Neuronal stem cell (in vitro differentiated cells): ENCODE data around the gene PIGK.

Source experiments
- DNase-seq: peaks from one replicate; pipeline ENCODE4 v3.0.0-alpha.2; 2013; ENCODE audit warnings: low spot score
- H2AFZ ChIP-seq: one replicate; pipeline ENCODE4 v1.6.1; 2013; ENCODE audit warnings: mild to moderate bottlenecking, low read length, inconsistent platforms
- H2AK5ac ChIP-seq: 2 replicates; pipeline ENCODE4 v1.6.1; 2013; ENCODE audit warnings: low read depth, mild to moderate bottlenecking, inconsistent platforms, low read length, moderate library complexity, mixed read lengths
- H2BK120ac ChIP-seq: 2 replicates; pipeline ENCODE4 v1.6.1; 2013; ENCODE audit warnings: low read depth, mild to moderate bottlenecking, inconsistent platforms, low read length, moderate library complexity, mixed read lengths
- H2BK12ac ChIP-seq: one replicate; pipeline ENCODE4 v1.6.1; 2013; ENCODE audit warnings: low read length, inconsistent platforms
- H2BK15ac ChIP-seq: 2 replicates; pipeline ENCODE4 v1.6.1; 2013; ENCODE audit warnings: mild to moderate bottlenecking, low read length, inconsistent platforms, mixed read lengths
- H2BK5ac ChIP-seq: one replicate; pipeline ENCODE4 v1.6.1; 2013; ENCODE audit warnings: inconsistent platforms, mild to moderate bottlenecking, low read length, moderate library complexity
- H3K14ac ChIP-seq: one replicate; pipeline ENCODE4 v1.6.1; 2013; ENCODE audit warnings: low read length, inconsistent platforms
- H3K18ac ChIP-seq: 2 replicates; pipeline ENCODE4 v1.6.1; 2013; ENCODE audit warnings: low read length, inconsistent platforms
- H3K23ac ChIP-seq: 2 replicates; pipeline ENCODE4 v1.6.1; 2013; ENCODE audit warnings: low read depth, mild to moderate bottlenecking, mixed read lengths, low read length, inconsistent platforms; ENCODE audit not compliant: poor library complexity
- H3K27ac ChIP-seq: replicated peaks from 3 replicates; pipeline ENCODE4 v1.5.1; 2013; ENCODE audit warnings: low read length, inconsistent platforms
- H3K27me3 ChIP-seq, 3 experiments: 2 replicates each; pipeline ENCODE4 v1.6.1; 2013; ENCODE audit warnings: low read length in 3 of 3, mild to moderate bottlenecking in 2 of 3, inconsistent platforms in 1 of 3, low read depth in 1 of 3, mixed read lengths in 1 of 3, moderate library complexity in 1 of 3; ENCODE audit not compliant: control insufficient read depth in 3 of 3, insufficient read depth in 3 of 3
- H3K36me3 ChIP-seq, 2 donors: replicated peaks in 1 of 2; 2 replicates each; pipeline ENCODE4 v1.6.1; 2013; ENCODE audit warnings: low read length in 2 of 2; ENCODE audit not compliant: control insufficient read depth in 2 of 2, insufficient read depth in 2 of 2
- H3K4ac ChIP-seq: 2 replicates; pipeline ENCODE4 v1.6.1; 2013; ENCODE audit warnings: inconsistent platforms, mild to moderate bottlenecking, low read length, moderate library complexity
- H3K4me1 ChIP-seq, 2 donors: 1 replicate in 1 of 2; 2 replicates in 1 of 2; pipeline ENCODE4 v1.6.1; 2013; ENCODE audit warnings: low read length in 2 of 2, low read depth in 1 of 2; ENCODE audit not compliant: control insufficient read depth in 2 of 2, insufficient read depth in 1 of 2
- H3K4me2 ChIP-seq: one replicate; pipeline ENCODE4 v1.6.1; 2013; ENCODE audit warnings: mild to moderate bottlenecking, low read length, inconsistent platforms; ENCODE audit not compliant: insufficient read depth, poor library complexity, severe bottlenecking
- H3K4me3 ChIP-seq, 2 donors: 2 replicates each; pipeline ENCODE4 v1.5.1; 2013; ENCODE audit warnings: low read length in 2 of 2, mild to moderate bottlenecking in 2 of 2, inconsistent platforms in 1 of 2, moderate library complexity in 1 of 2
- H3K79me1 ChIP-seq: one replicate; pipeline ENCODE4 v1.6.1; 2013; ENCODE audit warnings: low read depth, mild to moderate bottlenecking, inconsistent platforms, low read length, moderate library complexity
- H3K9ac ChIP-seq: one replicate; pipeline ENCODE4 v1.6.1; 2013; ENCODE audit warnings: mild to moderate bottlenecking, low read depth, low read length, inconsistent platforms; ENCODE audit not compliant: poor library complexity
- H3K9me3 ChIP-seq, 2 donors: replicated peaks in 1 of 2; 2 replicates each; pipeline versions ENCODE3 to v1.6.1; 2013; ENCODE audit warnings: low read length in 2 of 2, mild to moderate bottlenecking in 2 of 2, inconsistent platforms in 1 of 2, low read depth in 1 of 2, mixed read lengths in 1 of 2, moderate library complexity in 1 of 2; ENCODE audit not compliant: control insufficient read depth in 2 of 2, insufficient read depth in 1 of 2
- H4K8ac ChIP-seq: one replicate; pipeline ENCODE4 v1.6.1; 2013; ENCODE audit warnings: low read depth, mild to moderate bottlenecking, inconsistent platforms, low read length, moderate library complexity
- H4K91ac ChIP-seq: one replicate; pipeline ENCODE4 v1.6.1; 2013; ENCODE audit warnings: low read length, low read depth, mild to moderate bottlenecking, inconsistent platforms; ENCODE audit not compliant: poor library complexity
- WGBS, 2 donors: extraction: QIAGEN DNeasy Blood & Tissue Kit; methylation state at CpG; one replicate each; pipeline ENCODE4 v1.1.7; 2013; ENCODE audit warnings: missing lambda C conversion rate in 2 of 2, mixed read lengths in 1 of 2; ENCODE audit not compliant: insufficient read length in 2 of 2, insufficient replicate concordance in 1 of 2; ENCODE audit errors: extremely low coverage in 2 of 2; 5-methylcytosine and 5-hydroxymethylcytosine counted together

PIGK gene

DNA sequence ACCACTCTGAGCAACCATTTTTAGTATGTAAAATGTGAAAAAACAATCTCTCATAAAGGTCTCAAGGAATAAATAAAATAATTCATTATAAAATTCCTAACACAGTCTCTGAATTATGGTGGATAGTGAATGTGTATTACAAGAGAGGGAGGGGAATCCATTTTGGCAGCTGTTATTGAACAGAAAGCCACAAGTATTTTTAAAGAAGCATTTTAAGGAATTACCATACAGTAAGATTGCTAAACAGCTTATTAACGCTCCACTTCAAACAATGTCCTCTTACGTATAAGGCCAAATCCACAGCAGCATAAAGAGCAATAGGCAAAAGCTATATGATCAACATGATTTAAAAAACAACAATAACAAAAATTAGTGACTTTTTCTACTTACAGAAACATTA, 18.4 kb downstream of the PIGK start:
- Histone ChIP-seq H3K18ac (no peak overlapping the region), H2BK5ac (no peak overlapping the region), H3K4me3 (no peak overlapping the region), H3K79me1 (no peaks in the 10 kb centered on the region), H2BK15ac (no peak overlapping the region), H3K4me1 (no peaks in the 10 kb centered on the region), H3K4me2 (no peak overlapping the region), H3K27me3 (no peaks in the 10 kb centered on the region), H4K91ac (no peak overlapping the region), H2BK120ac (no peak overlapping the region), H3K23ac (no peak overlapping the region), H3K14ac (no peak overlapping the region), H4K8ac (no peak overlapping the region), H2BK12ac (no peak overlapping the region), H3K9ac (no peak overlapping the region), H3K27ac (no peak overlapping the region), H3K9me3 (peaks cover 2 to 5% of the 10 kb centered on the region in 2 donors), H2AK5ac (no peak overlapping the region), H3K4ac (no peak overlapping the region), H2AFZ (no peak overlapping the region), H3K36me3 (no peaks in the 10 kb centered on the region)
- DNase-seq = no peak
- no CpG with 5 or more reads among the region's 2 CpGs for WGBS, 2 donors

GRCh38 chr1:77200293-77200692, 18.9 kb downstream of the PIGK start:
- no peak overlapping the region for H3K4ac ChIP-seq
- H3K18ac ChIP-seq = no peak overlapping the region
- no peaks in the 10 kb centered on the region for H3K79me1 ChIP-seq
- H2AFZ ChIP-seq = no peak overlapping the region
- no peak overlapping the region for H3K14ac ChIP-seq
- H2BK15ac ChIP-seq = no peak overlapping the region
- no peak overlapping the region for H3K4me2 ChIP-seq
- no peak overlapping the region for H2AK5ac ChIP-seq
- no peak overlapping the region for H3K9ac ChIP-seq
- H3K4me1 ChIP-seq = no peaks in the 10 kb centered on the region
- H3K36me3 ChIP-seq = no peaks in the 10 kb centered on the region
- H3K4me3 ChIP-seq = no peak overlapping the region
- no peak overlapping the region for H4K91ac ChIP-seq
- no peak overlapping the region for H2BK5ac ChIP-seq
- H2BK12ac ChIP-seq = no peak overlapping the region
- H3K27me3 ChIP-seq = no peaks in the 10 kb centered on the region
- no peak overlapping the region for H4K8ac ChIP-seq
- H2BK120ac ChIP-seq = no peak overlapping the region
- no peak overlapping the region for H3K23ac ChIP-seq
- H3K27ac ChIP-seq = no peak overlapping the region
- DNase-seq = no peak
- H3K9me3 ChIP-seq = peaks cover 2 to 3% of the 10 kb centered on the region in 2 donors

GRCh38 chr1:77197351-77197750, 21.9 kb downstream of the PIGK start:
- Histone ChIP-seq H2BK15ac (no peak overlapping the region), H3K18ac (no peak overlapping the region), H4K8ac (no peak overlapping the region), H2AFZ (no peak overlapping the region), H3K27me3 (no peaks in the 10 kb centered on the region), H3K36me3 (no peaks in the 10 kb centered on the region), H2AK5ac (no peak overlapping the region), H2BK5ac (no peak overlapping the region), H3K4me3 (no peak overlapping the region), H2BK120ac (no peak overlapping the region), H3K9me3 (no peaks in the 10 kb centered on the region), H3K9ac (no peak overlapping the region), H3K14ac (no peak overlapping the region), H3K4me2 (no peak overlapping the region), H3K79me1 (no peaks in the 10 kb centered on the region), H2BK12ac (no peak overlapping the region), H3K23ac (no peak overlapping the region), H3K4me1 (no peaks in the 10 kb centered on the region), H3K4ac (no peak overlapping the region), H3K27ac (no peak overlapping the region), H4K91ac (no peak overlapping the region)
- no CpG with 5 or more reads among the region's 3 CpGs for WGBS, 2 donors
- DNase-seq = no peak

DNA sequence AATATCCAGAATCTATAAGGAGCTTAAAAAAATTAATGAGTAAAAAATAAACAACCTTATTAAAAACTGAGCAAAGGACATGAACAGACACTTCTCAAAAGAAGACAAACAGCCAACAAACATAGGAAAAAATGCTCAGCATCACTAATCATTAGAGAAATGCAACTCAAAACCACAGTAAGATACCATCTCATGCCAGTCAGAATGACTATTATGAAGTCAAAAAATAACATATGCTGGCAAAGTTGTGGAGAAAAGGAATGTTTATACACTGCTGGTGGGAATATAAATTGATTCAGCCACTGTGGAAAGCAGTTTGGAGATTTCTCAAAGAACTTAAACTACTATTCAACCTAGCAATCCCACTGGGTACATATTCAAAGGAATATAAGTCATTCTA, 25.3 kb downstream of the PIGK start:
- Histone ChIP-seq H3K4me3 (no peak overlapping the region), H3K18ac (no peak overlapping the region), H3K14ac (no peak overlapping the region), H2BK5ac (no peak overlapping the region), H2BK12ac (no peak overlapping the region), H3K27me3 (no peaks in the 10 kb centered on the region), H4K91ac (no peak overlapping the region), H4K8ac (no peak overlapping the region), H3K4ac (no peak overlapping the region), H3K9ac (no peak overlapping the region), H3K23ac (no peak overlapping the region), H3K9me3 (no peaks in the 10 kb centered on the region), H2BK120ac (no peak overlapping the region), H3K27ac (no peak overlapping the region), H3K4me1 (no peaks in the 10 kb centered on the region), H2AK5ac (no peak overlapping the region), H3K79me1 (no peaks in the 10 kb centered on the region), H3K36me3 (no peaks in the 10 kb centered on the region), H3K4me2 (no peak overlapping the region), H2AFZ (no peak overlapping the region), H2BK15ac (no peak overlapping the region)
- DNase-seq = no peak
